Breast epithelium (tissue), 3 donors: ENCODE data around the gene TPTE.
"Not testable (repeated sequence)": the region's sequence is repeated elsewhere in the genome, so short reads cannot be mapped to it uniquely, and the experiment has no call there.

Experiments used
- CTCF ChIP-seq, 3 donors: fragments of 450-650 bp; IDR thresholded peaks; one replicate each; pipeline ENCODE4 v1.5.1; 2016 to 2017; ENCODE audit warnings: antibody characterized with exemption in 3 of 3, mild to moderate bottlenecking in 3 of 3, moderate library complexity in 3 of 3
- POLR2AphosphoS5 ChIP-seq, 3 donors: sonication (generic); formaldehyde crosslinking; IDR thresholded peaks; one replicate each; pipeline ENCODE4 v1.6.1; 2017; ENCODE audit warnings: antibody characterized with exemption in 3 of 3

GRCh38 chr21:10578910-10579309 lies 57.5 kb downstream of the TPTE start:
- not testable (repeated sequence) for TF ChIP-seq CTCF, POLR2AphosphoS5 (IDR thresholded peaks at IDR 0.05)
